T-helper 2 cell treated with Interferon-gamma antibody and Interleukin-4, amounts not matched to agents 5 μg/mL and 100 μg/mL, for 36 hours (primary cell): ENCODE data around the gene PPARG.
"Not testable (repeated sequence)": the region's sequence is repeated elsewhere in the genome, so short reads cannot be mapped to it uniquely, and the experiment has no call there.

ENCODE experiments used
- DNase-seq: peaks from one replicate; pipeline ENCODE4 v3.0.0; 2021; ENCODE audit warnings: low spot score
- H3K27ac Mint-ChIP-seq: one replicate; pipeline ENCODE4 v1.8.0; 2021; ENCODE audit warnings: mild to moderate bottlenecking, mixed read lengths
- H3K27me3 Mint-ChIP-seq: one replicate; pipeline ENCODE4 v1.8.0; 2021; ENCODE audit warnings: low read depth, mixed read lengths
- H3K36me3 Mint-ChIP-seq: one replicate; pipeline ENCODE4 v1.8.0; 2021; ENCODE audit warnings: low read depth, mixed read lengths
- H3K4me1 Mint-ChIP-seq: one replicate; pipeline ENCODE4 v1.8.0; 2021; ENCODE audit warnings: low read depth, mixed read lengths
- H3K4me3 Mint-ChIP-seq: one replicate; pipeline ENCODE4 v1.8.0; 2022; ENCODE audit warnings: mild to moderate bottlenecking, moderate library complexity, mixed read lengths
- H3K9me3 Mint-ChIP-seq: one replicate; pipeline ENCODE4 v1.8.0; 2021; ENCODE audit warnings: mixed read lengths

Gene PPARG

GRCh38 chr3:12267376-12268030 is 21.4 kb upstream of the PPARG start:
- no peak for DNase-seq
- H3K9me3 Mint-ChIP-seq, result no peaks in the 10 kb centered on the region
- no peaks in the 10 kb centered on the region for H3K36me3 Mint-ChIP-seq
- no peak overlapping the region for H3K4me3 Mint-ChIP-seq
- no peak overlapping the region for H3K27ac Mint-ChIP-seq
- H3K27me3 Mint-ChIP-seq, result peaks cover 17% of the 10 kb centered on the region
- no peaks in the 10 kb centered on the region for H3K4me1 Mint-ChIP-seq

GRCh38 chr3:12268049-12268735 is 20.7 kb upstream of the PPARG start:
- no peak overlapping the region for H3K4me3 Mint-ChIP-seq
- no peaks in the 10 kb centered on the region for H3K4me1 Mint-ChIP-seq
- H3K36me3 Mint-ChIP-seq, result no peaks in the 10 kb centered on the region
- H3K9me3 Mint-ChIP-seq, result no peaks in the 10 kb centered on the region
- H3K27me3 Mint-ChIP-seq, result peaks cover 17% of the 10 kb centered on the region
- no peak overlapping the region for H3K27ac Mint-ChIP-seq
- no peak for DNase-seq

GRCh38 chr3:12270976-12271375 is 17.9 kb upstream of the PPARG start:
- Mint-ChIP-seq H3K27me3 (peaks cover 15% of the 10 kb centered on the region), H3K4me3 (no peak overlapping the region), H3K9me3 (no peaks in the 10 kb centered on the region), H3K4me1 (no peaks in the 10 kb centered on the region), H3K27ac (no peak overlapping the region), H3K36me3 (no peaks in the 10 kb centered on the region)
- no peak for DNase-seq

- Mint-ChIP-seq H3K36me3 (no peaks in the 10 kb centered on the region), H3K27ac (no peak overlapping the region), H3K4me1 (no peaks in the 10 kb centered on the region), H3K4me3 (no peak overlapping the region), H3K9me3 (no peaks in the 10 kb centered on the region), H3K27me3 (peaks cover 13% of the 10 kb centered on the region)
- DNase-seq, result no peak
These were observed 15.7 kb upstream of the PPARG start for GRCh38 chr3:12273045-12273695.

GRCh38 chr3:12275974-12276650 is 12.8 kb upstream of the PPARG start:
- Mint-ChIP-seq H3K9me3 (no peaks in the 10 kb centered on the region), H3K36me3 (no peaks in the 10 kb centered on the region), H3K4me1 (no peaks in the 10 kb centered on the region), H3K4me3 (no peak overlapping the region), H3K27me3 (peaks cover 21% of the 10 kb centered on the region), H3K27ac (no peak overlapping the region)
- DNase-seq, result no peak

- H3K27me3 Mint-ChIP-seq, result peaks cover 26% of the 10 kb centered on the region
- H3K27ac Mint-ChIP-seq, H3K36me3 Mint-ChIP-seq, DNase-seq, H3K9me3 Mint-ChIP-seq, H3K4me3 Mint-ChIP-seq, H3K4me1 Mint-ChIP-seq: not testable (repeated sequence)
These were observed 12.0 kb upstream of the PPARG start for GRCh38 chr3:12276827-12277226.

- H3K4me1 Mint-ChIP-seq, result no peaks in the 10 kb centered on the region
- no peaks in the 10 kb centered on the region for H3K9me3 Mint-ChIP-seq
- no peak for DNase-seq
- H3K4me3 Mint-ChIP-seq, result no peak overlapping the region
- no peak overlapping the region for H3K27ac Mint-ChIP-seq
- no peaks in the 10 kb centered on the region for H3K36me3 Mint-ChIP-seq
- H3K27me3 Mint-ChIP-seq, result peaks cover 26% of the 10 kb centered on the region
These were observed 10.3 kb upstream of the PPARG start for GRCh38 chr3:12278566-12278965.

- no peaks in the 10 kb centered on the region for H3K9me3 Mint-ChIP-seq
- DNase-seq, result no peak
- no peak overlapping the region for H3K27ac Mint-ChIP-seq
- peaks cover 26% of the 10 kb centered on the region for H3K27me3 Mint-ChIP-seq
- H3K4me3 Mint-ChIP-seq, result no peak overlapping the region
- no peaks in the 10 kb centered on the region for H3K36me3 Mint-ChIP-seq
- no peaks in the 10 kb centered on the region for H3K4me1 Mint-ChIP-seq
These were observed 9.1 kb upstream of the PPARG start for GRCh38 chr3:12279591-12280326.

- Mint-ChIP-seq H3K27me3 (peaks cover 30% of the 10 kb centered on the region), H3K9me3 (no peaks in the 10 kb centered on the region), H3K4me1 (no peaks in the 10 kb centered on the region), H3K27ac (no peak overlapping the region), H3K36me3 (no peaks in the 10 kb centered on the region), H3K4me3 (no peak overlapping the region)
- no peak for DNase-seq
These were observed 8.5 kb upstream of the PPARG start for GRCh38 chr3:12280357-12280806.

GRCh38 chr3:12284591-12284990 is 4.3 kb upstream of the PPARG start:
- H3K27me3 Mint-ChIP-seq, result peaks cover 41% of the 10 kb centered on the region
- H3K27ac Mint-ChIP-seq, result no peak overlapping the region
- H3K9me3 Mint-ChIP-seq, result no peaks in the 10 kb centered on the region
- peaks cover 6% of the 10 kb centered on the region for H3K4me1 Mint-ChIP-seq
- no peak overlapping the region for H3K4me3 Mint-ChIP-seq
- H3K36me3 Mint-ChIP-seq, result no peaks in the 10 kb centered on the region
- DNase-seq, result no peak

GRCh38 chr3:12285003-12285555 is 3.8 kb upstream of the PPARG start:
- no peak overlapping the region for H3K4me3 Mint-ChIP-seq
- H3K27me3 Mint-ChIP-seq, result peaks cover 40% of the 10 kb centered on the region
- no peaks in the 10 kb centered on the region for H3K36me3 Mint-ChIP-seq
- no peaks in the 10 kb centered on the region for H3K9me3 Mint-ChIP-seq
- H3K27ac Mint-ChIP-seq, result no peak overlapping the region
- peaks cover 6% of the 10 kb centered on the region for H3K4me1 Mint-ChIP-seq
- DNase-seq, result no peak

GRCh38 chr3:12285779-12286178 is 3.1 kb upstream of the PPARG start:
- H3K9me3 Mint-ChIP-seq, H3K36me3 Mint-ChIP-seq, DNase-seq, H3K4me1 Mint-ChIP-seq, H3K27ac Mint-ChIP-seq: not testable (repeated sequence)
- H3K27me3 Mint-ChIP-seq, result peaks cover 37% of the 10 kb centered on the region
- H3K4me3 Mint-ChIP-seq, result peak overlapping the region; percentile 10

- Mint-ChIP-seq H3K4me3 (peak overlapping the region; percentile 69), H3K27me3 (peaks cover 38% of the 10 kb centered on the region), H3K9me3 (no peaks in the 10 kb centered on the region), H3K4me1 (peaks cover 6% of the 10 kb centered on the region), H3K36me3 (no peaks in the 10 kb centered on the region), H3K27ac (no peak overlapping the region)
- no peak for DNase-seq
These were observed 2.4 kb upstream of the PPARG start for GRCh38 chr3:12286504-12286903.
